H1 (cell line): ENCODE results near the gene ZNF148. TPM values are rescaled to one million over a fixed set of nuclear protein-coding genes. Genes with fewer than 3 reads are reported as not detected.

ENCODE experiments used
- CTCF ChIA-PET: fragments of 300-600 bp; sonication (Branson Sonifier 250); formaldehyde crosslinking; loops from one replicate; lab custom pipeline; 2021; ENCODE audit not compliant: partially characterized antibody; lab: Charles Lee
- POLR2A ChIA-PET: fragments of 300-600 bp; sonication (Branson Sonifier 250); formaldehyde crosslinking; loops from one replicate; lab custom pipeline; 2021; ENCODE audit warnings: inconsistent platforms; ENCODE audit not compliant: partially characterized antibody; lab: Charles Lee
- DNase-seq, 2 experiments: peaks; one replicate each; pipeline versions ENCODE4 v3.0.0 to v3.0.0-alpha.2; 2010 to 2022; ENCODE audit warnings: low spot score in 2 of 2, low read depth in 1 of 2, mixed read lengths in 1 of 2
- FAIRE-seq: peaks from 2 replicates; lab custom pipeline; 2011; peaks lifted over from hg19 to GRCh38; lab: Jason Lieb, UNC
- H2AFZ ChIP-seq: 2 replicates; pipeline ENCODE4 v1.8.1; 2012; ENCODE audit warnings: low read length, inconsistent platforms
- H2AK5ac ChIP-seq: 2 replicates; pipeline ENCODE4 v1.6.1; 2013; ENCODE audit warnings: low read depth, low read length
- H2BK120ac ChIP-seq: replicated peaks from 2 replicates; pipeline ENCODE3; 2013; ENCODE audit warnings: low read depth, low read length, inconsistent platforms
- H2BK12ac ChIP-seq: 2 replicates; pipeline ENCODE4 v1.6.1; 2013; ENCODE audit warnings: low read depth, low read length
- H2BK15ac ChIP-seq: 2 replicates; pipeline ENCODE4 v1.6.1; 2013; ENCODE audit warnings: low read length
- H2BK20ac ChIP-seq: 2 replicates; pipeline ENCODE4 v1.6.1; 2013; ENCODE audit warnings: low read length
- H2BK5ac ChIP-seq: 2 replicates; pipeline ENCODE4 v1.6.1; 2013; ENCODE audit warnings: low read depth, low read length
- H3K14ac ChIP-seq: 2 replicates; pipeline ENCODE4 v1.6.1; 2013; ENCODE audit warnings: inconsistent platforms; ENCODE audit not compliant: insufficient read length
- H3K18ac ChIP-seq: 2 replicates; pipeline ENCODE4 v1.6.1; 2013; ENCODE audit warnings: low read length; ENCODE audit errors: extremely low read depth
- H3K23ac ChIP-seq: 2 replicates; pipeline ENCODE4 v1.6.1; 2013; ENCODE audit warnings: inconsistent platforms; ENCODE audit not compliant: insufficient read length
- H3K23me2 ChIP-seq: 2 replicates; pipeline ENCODE4 v1.6.1; 2013; ENCODE audit warnings: low read depth, low read length
- H3K27ac ChIP-seq: 2 replicates; pipeline ENCODE4 v1.6.1; 2011; ENCODE audit warnings: low read depth, low read length, inconsistent platforms
- H3K27me3 ChIP-seq, 4 experiments: replicated peaks in 1 of 4; 1 replicate in 1 of 4; 2 replicates in 3 of 4; pipeline versions ENCODE4 v1.6.1 to v1.8.1; 2011 to 2013; ENCODE audit warnings: low read length in 3 of 4, mild to moderate bottlenecking in 3 of 4, inconsistent platforms in 2 of 4, mixed read lengths in 2 of 4, moderate library complexity in 1 of 4; ENCODE audit not compliant: control insufficient read depth in 3 of 4, insufficient read depth in 3 of 4; ENCODE audit errors: extremely low read depth in 1 of 4
- H3K36me3 ChIP-seq, 4 experiments: 2 replicates each; pipeline versions ENCODE4 v1.6.1 to v1.8.1; 2011 to 2013; ENCODE audit warnings: mild to moderate bottlenecking in 4 of 4, low read length in 3 of 4, moderate library complexity in 2 of 4, control low read depth in 1 of 4, inconsistent platforms in 1 of 4; ENCODE audit not compliant: insufficient read depth in 4 of 4, control insufficient read depth in 2 of 4
- H3K4ac ChIP-seq: replicated peaks from 2 replicates; pipeline ENCODE3; 2013; ENCODE audit warnings: low read length, low read depth, mixed read lengths, inconsistent platforms; ENCODE audit not compliant: insufficient read length
- H3K4me1 ChIP-seq, 4 experiments: replicated peaks in 1 of 4; 1 replicate in 1 of 4; 2 replicates in 3 of 4; pipeline versions ENCODE4 v1.6.1 to v1.8.1; 2011 to 2013; ENCODE audit warnings: low read length in 3 of 4, inconsistent platforms in 2 of 4, mixed read lengths in 1 of 4; ENCODE audit not compliant: insufficient read depth in 4 of 4, control insufficient read depth in 3 of 4
- H3K4me2 ChIP-seq, 2 experiments: 2 replicates each; pipeline versions ENCODE4 v1.6.1 to v1.8.1; 2011 to 2013; ENCODE audit warnings: low read depth in 2 of 2, low read length in 2 of 2, control low read depth in 1 of 2, inconsistent platforms in 1 of 2, mild to moderate bottlenecking in 1 of 2; ENCODE audit not compliant: insufficient read depth in 1 of 2
- H3K4me3 ChIP-seq, 4 experiments: fragments of 200-600, 300-600 bp in 1 of 4; sonication (generic), shearing (Covaris generic), sonication (Bioruptor Twin) in 1 of 4; 2 replicates each; pipeline versions ENCODE4 v1.5.1 to v1.8.1; 2011 to 2016; ENCODE audit warnings: low read length in 4 of 4, low read depth in 3 of 4, control low read depth in 2 of 4, inconsistent platforms in 2 of 4, mild to moderate bottlenecking in 2 of 4, mixed read lengths in 1 of 4, moderate library complexity in 1 of 4; ENCODE audit not compliant: insufficient read depth in 2 of 4; ENCODE audit errors: extremely low read depth in 1 of 4
- H3K56ac ChIP-seq: replicated peaks from 2 replicates; pipeline ENCODE3; 2013; ENCODE audit warnings: low read depth, mild to moderate bottlenecking, mixed read lengths, low read length, inconsistent platforms; ENCODE audit not compliant: insufficient read length
- H3K79me1 ChIP-seq: 2 replicates; pipeline ENCODE4 v1.6.1; 2013; ENCODE audit warnings: low read depth, low read length, control low read depth
- H3K79me2 ChIP-seq, 2 experiments: 2 replicates each; pipeline versions ENCODE4 v1.6.1 to v1.8.1; 2012 to 2013; ENCODE audit warnings: low read length in 2 of 2, mild to moderate bottlenecking in 2 of 2, inconsistent platforms in 1 of 2; ENCODE audit not compliant: insufficient read depth in 2 of 2, control insufficient read depth in 1 of 2
- H3K9ac ChIP-seq, 4 experiments: replicated peaks in 1 of 4; 1 replicate in 1 of 4; 2 replicates in 3 of 4; pipeline versions ENCODE4 v1.6.1 to v1.8.1; 2011 to 2013; ENCODE audit warnings: low read depth in 3 of 4, low read length in 3 of 4, control low read depth in 2 of 4, mild to moderate bottlenecking in 2 of 4, moderate library complexity in 2 of 4, inconsistent platforms in 1 of 4; ENCODE audit errors: extremely low read depth in 1 of 4
- H3K9me3 ChIP-seq, 2 experiments: 2 replicates each; pipeline versions ENCODE4 v1.6.1 to v1.8.1; 2012 to 2013; ENCODE audit warnings: mild to moderate bottlenecking in 2 of 2, moderate library complexity in 2 of 2, control low read depth in 1 of 2, inconsistent platforms in 1 of 2, low read depth in 1 of 2, low read length in 1 of 2, mixed read lengths in 1 of 2; ENCODE audit not compliant: insufficient read depth in 2 of 2
- H4K20me1 ChIP-seq, 2 experiments: replicated peaks in 1 of 2; 2 replicates each; pipeline versions ENCODE3 to v1.8.1; 2011 to 2013; ENCODE audit warnings: inconsistent platforms in 2 of 2, low read length in 2 of 2, mild to moderate bottlenecking in 1 of 2; ENCODE audit not compliant: insufficient read depth in 2 of 2, control insufficient read depth in 1 of 2
- H4K5ac ChIP-seq: 2 replicates; pipeline ENCODE4 v1.6.1; 2013; ENCODE audit warnings: low read length, low read depth, mixed read lengths, inconsistent platforms; ENCODE audit not compliant: insufficient read length
- H4K8ac ChIP-seq: 2 replicates; pipeline ENCODE4 v1.8.0; 2013; ENCODE audit warnings: mild to moderate bottlenecking, moderate library complexity, low read length, inconsistent platforms; ENCODE audit not compliant: insufficient read depth; ENCODE audit errors: extremely low read depth
- H4K91ac ChIP-seq: replicated peaks from 2 replicates; pipeline ENCODE3; 2013; ENCODE audit warnings: low read length, mixed read lengths, inconsistent platforms; ENCODE audit not compliant: insufficient read length
- CBX5 ChIP-seq: fragments of 300-800, 300-1000 bp; sonication (generic); IDR thresholded peaks from 2 replicates; pipeline ENCODE4 v1.7.1; 2016; ENCODE audit warnings: antibody characterized with exemption, low read length, low read depth
- FOSL1 ChIP-seq: IDR thresholded peaks from 2 replicates; pipeline ENCODE4 v1.6.1; 2011; ENCODE audit warnings: mild to moderate bottlenecking, low read depth, low read length, moderate library complexity; ENCODE audit not compliant: insufficient read depth
- HDAC2 ChIP-seq, 2 experiments: fragments of 300-600 bp in 1 of 2; sonication (generic) in 1 of 2; IDR thresholded peaks; 2 replicates each; pipeline ENCODE4 v1.6.1; 2011 to 2012; ENCODE audit warnings: low read depth in 2 of 2, low read length in 2 of 2, mild to moderate bottlenecking in 2 of 2, moderate library complexity in 2 of 2, borderline replicate concordance in 1 of 2, inconsistent platforms in 1 of 2
- KDM5A ChIP-seq: fragments of 200-600 bp; IDR thresholded peaks from 2 replicates; pipeline ENCODE4 v1.7.1; 2012; ENCODE audit warnings: mild to moderate bottlenecking, low read length, inconsistent platforms, mixed read lengths
- TCF12 ChIP-seq: IDR thresholded peaks from 2 replicates; pipeline ENCODE4 v1.6.1; 2011; ENCODE audit warnings: low read depth, mild to moderate bottlenecking, low read length
- WGBS, 2 experiments: shearing (Covaris generic) in 1 of 2; methylation state at CpG; one replicate each; pipeline versions ENCODE4 v1.1.6 to v1.1.7; 2013 to 2015; ENCODE audit warnings: low lambda C conversion rate in 2 of 2, mixed read lengths in 2 of 2, inconsistent platforms in 1 of 2, low coverage in 1 of 2, missing lambda C conversion rate in 1 of 2; ENCODE audit not compliant: insufficient replicate concordance in 2 of 2, insufficient coverage in 1 of 2, insufficient read length in 1 of 2; ENCODE audit errors: extremely low coverage in 1 of 2, missing lambda C conversion rate in 1 of 2; 5-methylcytosine and 5-hydroxymethylcytosine counted together
- polyA plus RNA-seq, 7 experiments: library from polyadenylated mRNA; depleted of rRNA in 3 of 7; stranded (reverse) in 5 of 7; unstranded in 2 of 7; fragments of >200 nt in 5 of 7; fragments of 200-250 nt in 2 of 7; gene quantifications; 1 replicate in 5 of 7; 2 replicates in 1 of 7; 4 replicates in 1 of 7; pipeline versions ENCODE4 v1.2.1 to v1.2.3, GENCODE V29; 2011 to 2013; ENCODE audit warnings: missing spikeins in 2 of 7, mixed read lengths in 2 of 7
- total RNA-seq: library from RNA; stranded (reverse); fragmentation: NEBNext Ultra II Directional; extraction: Animal tissue kit (Norgen Biotek cat#: 25700); gene quantifications from 2 replicates; pipeline ENCODE4 v1.2.1, GENCODE V29; 2021

ZNF148 gene
- total and polyA plus RNA-seq, 2 of the 8 experiments (the other 6 are each of a cell fraction or from before 2014, with no cell fraction given) = 3.7 to 22.6 TPM

DNA sequence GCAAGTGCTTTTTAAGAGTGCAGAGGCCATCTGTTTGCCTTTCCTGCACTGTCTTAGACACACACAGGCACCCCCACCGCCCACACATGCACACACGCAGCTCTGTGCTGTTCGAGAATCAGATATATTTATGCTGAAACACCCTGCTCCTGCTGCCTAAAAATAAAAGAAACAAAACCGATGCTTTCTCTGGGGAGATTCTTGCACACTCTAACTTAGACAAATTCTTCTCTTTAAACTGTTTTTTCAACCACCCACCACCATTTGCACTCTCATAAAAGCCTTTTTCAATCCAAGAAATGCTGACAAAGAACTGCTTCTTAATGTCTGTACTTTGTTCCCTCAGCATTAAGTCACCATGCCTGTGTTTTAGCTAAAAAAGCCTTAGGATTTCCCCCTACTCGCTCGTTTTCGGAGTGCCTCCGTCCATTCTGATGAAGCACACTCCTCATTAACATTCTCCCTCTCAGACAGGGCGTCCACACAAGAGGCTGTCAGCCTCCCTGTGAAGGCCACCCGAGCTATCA is 188.8 kb downstream of the ZNF148 start:
- no peak overlapping the region for H4K8ac ChIP-seq
- H3K56ac ChIP-seq = peak overlapping the region; percentile 32
- H2AFZ ChIP-seq = no peak overlapping the region
- no peaks in the 10 kb centered on the region for H3K23me2 ChIP-seq
- H2BK120ac ChIP-seq = no peak overlapping the region
- H3K4me2 ChIP-seq = no peak overlapping the region
- no peak overlapping the region for H2BK20ac ChIP-seq
- peaks cover 3 to 11% (median 9%) of the 10 kb centered on the region in 4 experiments for H3K4me1 ChIP-seq
- no peak overlapping the region for H2AK5ac ChIP-seq
- H3K79me1 ChIP-seq = no peaks in the 10 kb centered on the region
- ChIA-PET CTCF (interaction anchor here (0.7 to 1.1 kb wide), 5 partner anchors 9 to 763 kb away, joined by 3 to 4 read pairs (median 3); no protein-coding TSS in a partner anchor), POLR2A (no interaction called here)
- no peaks in the 10 kb centered on the region for H3K79me2 ChIP-seq
- H2BK12ac ChIP-seq = no peak overlapping the region
- H3K4ac ChIP-seq = no peak overlapping the region
- no peak overlapping the region for H3K27ac ChIP-seq
- H3K14ac ChIP-seq = no peak overlapping the region
- no peak overlapping the region; a peak in 2 of 7 replicates for H3K9ac ChIP-seq
- no peak overlapping the region for H2BK5ac ChIP-seq
- H3K18ac ChIP-seq = no peak overlapping the region
- no peak for FAIRE-seq
- TF ChIP-seq CBX5 = no peak
- TF ChIP-seq HDAC2 (IDR thresholded peaks at IDR 0.05; ENCODE audit: borderline replicate concordance in 1 of 2, low read depth in 2 of 2, low read length in 2 of 2) = no peak
- TF ChIP-seq FOSL1 = no peak
- TF ChIP-seq TCF12 = no peak
- no peak for TF ChIP-seq KDM5A
- WGBS, 2 experiments = 83% methylated on average over 10 of the region's 10 CpGs; no CpG with 5 or more reads in 1 of the 2 experiments
- no peak overlapping the region for H3K23ac ChIP-seq
- no peak overlapping the region for H4K5ac ChIP-seq
- H3K27me3 ChIP-seq = no peaks in the 10 kb centered on the region
- H3K9me3 ChIP-seq = no peaks in the 10 kb centered on the region; a peak in 1 of 4 replicates
- H3K36me3 ChIP-seq = peaks cover 0 to 10% (median 2%) of the 10 kb centered on the region in 4 experiments; a peak in 3 of 8 replicates
- H3K4me3 ChIP-seq = no peak overlapping the region
- peak in 1 of 2 experiments; percentile 30 for DNase-seq
- no peak overlapping the region for H2BK15ac ChIP-seq
- no peaks in the 10 kb centered on the region for H4K20me1 ChIP-seq
- no peak overlapping the region for H4K91ac ChIP-seq
